Astrocyte (in vitro differentiated cells and primary cell): ENCODE data around the gene RNF212. TPM values are rescaled to one million over a fixed set of nuclear protein-coding genes. Genes with fewer than 3 reads are reported as not detected.

Source experiments
- DNase-seq: peaks from one replicate; pipeline ENCODE4 v3.0.0-alpha.2; 2010; ENCODE audit warnings: low read depth
- FAIRE-seq: peaks from 2 replicates; lab custom pipeline; 2011; peaks lifted over from hg19 to GRCh38; lab: Jason Lieb, UNC
- H2AFZ ChIP-seq: 2 replicates; pipeline ENCODE4 v1.6.0; 2012; ENCODE audit warnings: low read depth, low read length, inconsistent platforms
- H3K27ac ChIP-seq: 2 replicates; pipeline ENCODE4 v1.5.1; 2011; ENCODE audit warnings: low read depth, low read length, inconsistent platforms
- H3K27me3 ChIP-seq: 2 replicates; pipeline ENCODE4 v1.6.0; 2011; ENCODE audit warnings: low read length, inconsistent platforms; ENCODE audit not compliant: insufficient read depth
- H3K36me3 ChIP-seq: 2 replicates; pipeline ENCODE4 v1.5.1; 2011; ENCODE audit warnings: low read length, inconsistent platforms; ENCODE audit not compliant: insufficient read depth
- H3K4me1 ChIP-seq: 2 replicates; pipeline ENCODE4 v1.5.1; 2011; ENCODE audit warnings: low read length, inconsistent platforms; ENCODE audit not compliant: insufficient read depth
- H3K4me2 ChIP-seq: 2 replicates; pipeline ENCODE4 v1.6.0; 2012; ENCODE audit warnings: low read length, inconsistent platforms
- H3K4me3 ChIP-seq: 2 replicates; pipeline ENCODE4 v1.5.1; 2011; ENCODE audit warnings: low read depth, mild to moderate bottlenecking, low read length, inconsistent platforms; ENCODE audit not compliant: insufficient read depth
- H3K79me2 ChIP-seq: 2 replicates; pipeline ENCODE4 v1.6.0; 2012; ENCODE audit warnings: mild to moderate bottlenecking, low read length, inconsistent platforms; ENCODE audit not compliant: insufficient read depth
- H3K9ac ChIP-seq: 2 replicates; pipeline ENCODE4 v1.6.0; 2012; ENCODE audit warnings: mild to moderate bottlenecking, low read length, inconsistent platforms
- H3K9me3 ChIP-seq: 2 replicates; pipeline ENCODE4 v1.5.1; 2012; ENCODE audit warnings: low read depth, mild to moderate bottlenecking, low read length, inconsistent platforms; ENCODE audit not compliant: insufficient read depth
- H4K20me1 ChIP-seq: 2 replicates; pipeline ENCODE4 v1.6.0; 2012; ENCODE audit warnings: low read length, inconsistent platforms; ENCODE audit not compliant: insufficient read depth
- H3K27ac Mint-ChIP-seq: one replicate; pipeline ENCODE4 v1.8.0; 2021; ENCODE audit warnings: mild to moderate bottlenecking, mixed read lengths; ENCODE audit not compliant: unreplicated experiment
- H3K27me3 Mint-ChIP-seq: one replicate; pipeline ENCODE4 v1.8.0; 2021; ENCODE audit warnings: low read depth, mixed read lengths; ENCODE audit not compliant: unreplicated experiment
- H3K36me3 Mint-ChIP-seq: one replicate; pipeline ENCODE4 v1.8.0; 2021; ENCODE audit warnings: low read depth, mixed read lengths; ENCODE audit not compliant: unreplicated experiment
- H3K4me1 Mint-ChIP-seq: one replicate; pipeline ENCODE4 v1.8.0; 2021; ENCODE audit warnings: low read depth, mixed read lengths; ENCODE audit not compliant: unreplicated experiment
- H3K4me3 Mint-ChIP-seq: one replicate; pipeline ENCODE4 v1.8.0; 2021; ENCODE audit warnings: mild to moderate bottlenecking, moderate library complexity, mixed read lengths; ENCODE audit not compliant: unreplicated experiment
- H3K9me3 Mint-ChIP-seq: one replicate; pipeline ENCODE4 v1.8.0; 2021; ENCODE audit warnings: mild to moderate bottlenecking, mixed read lengths; ENCODE audit not compliant: unreplicated experiment
- EZH2 ChIP-seq: IDR thresholded peaks from 2 replicates; pipeline ENCODE4 v1.6.1; 2012; ENCODE audit warnings: mild to moderate bottlenecking, low read length, inconsistent platforms; ENCODE audit not compliant: insufficient read depth
- total RNA-seq: library from RNA; stranded (reverse); gene quantifications from 2 replicates; pipeline ENCODE4 v1.2.1, GENCODE V29; 2021
- TF ChIP-seq, protein P1 (sequence below): IDR thresholded peaks from 2 replicates; pipeline ENCODE4 v1.5.1; 2011; ENCODE audit warnings: low read depth, mild to moderate bottlenecking, inconsistent platforms, low read length, moderate library complexity; ENCODE audit not compliant: insufficient read depth

The RNF212 gene
- total RNA-seq, 1 donor from 2014 or later = 2.2 TPM

DNA sequence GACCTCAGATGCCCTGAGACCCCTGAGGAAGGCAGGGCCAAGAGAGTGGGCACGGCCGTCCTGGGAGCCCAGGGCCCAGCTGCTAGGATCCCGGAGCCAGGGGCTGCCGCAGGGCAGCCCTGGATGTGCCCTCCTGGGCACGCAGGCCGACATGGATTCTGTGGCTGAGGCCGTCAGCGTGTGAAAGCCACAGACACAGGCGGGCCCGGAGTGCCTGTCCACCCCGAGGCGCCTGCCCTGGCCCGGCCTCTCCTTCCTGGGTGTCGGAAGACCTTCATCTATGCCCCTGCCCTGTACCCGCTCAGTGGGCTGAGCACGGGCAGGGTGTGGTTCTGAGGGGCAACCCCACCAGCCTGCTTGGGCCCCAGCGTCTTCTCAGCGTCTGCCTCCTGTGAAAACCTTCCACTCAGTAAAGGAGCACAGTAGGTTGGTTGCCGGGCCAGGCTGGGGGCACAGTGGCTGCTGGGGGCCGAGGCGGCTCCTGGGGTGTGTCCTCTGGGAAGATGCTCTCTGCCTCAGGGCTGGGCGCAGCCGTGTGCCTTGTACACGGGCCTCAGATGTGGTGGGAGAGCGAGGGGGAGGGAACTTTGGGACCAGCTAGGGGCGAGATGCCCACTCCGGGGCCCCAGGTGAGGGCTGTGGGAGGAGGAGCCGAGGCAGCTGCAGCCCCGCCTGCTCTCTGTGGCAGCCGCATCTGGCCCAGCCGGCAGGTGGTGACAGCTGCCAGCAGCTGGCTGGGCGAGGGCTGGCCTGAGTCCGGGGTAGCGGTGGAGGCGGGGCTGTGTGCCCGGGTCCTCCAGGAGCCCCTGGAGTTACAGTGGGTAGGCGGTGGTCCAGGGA, 81.2 kb downstream of the RNF212 start:
- FAIRE-seq = no peak
- Histone ChIP-seq H3K27me3 (no peaks in the 10 kb centered on the region), H4K20me1 (no peaks in the 10 kb centered on the region), H2AFZ (no peak overlapping the region), H3K4me3 (no peak overlapping the region), H3K4me1 (peaks cover 17% of the 10 kb centered on the region), H3K9me3 (no peaks in the 10 kb centered on the region), H3K4me2 (no peak overlapping the region), H3K27ac (no peak overlapping the region), H3K36me3 (no peaks in the 10 kb centered on the region), H3K9ac (no peak overlapping the region), H3K79me2 (no peaks in the 10 kb centered on the region)
- Mint-ChIP-seq H3K4me1 (peaks cover 2% of the 10 kb centered on the region), H3K9me3 (no peaks in the 10 kb centered on the region), H3K27ac (no peak overlapping the region), H3K36me3 (no peaks in the 10 kb centered on the region), H3K4me3 (no peak overlapping the region), H3K27me3 (no peaks in the 10 kb centered on the region)
- TF ChIP-seq, protein P1, sequence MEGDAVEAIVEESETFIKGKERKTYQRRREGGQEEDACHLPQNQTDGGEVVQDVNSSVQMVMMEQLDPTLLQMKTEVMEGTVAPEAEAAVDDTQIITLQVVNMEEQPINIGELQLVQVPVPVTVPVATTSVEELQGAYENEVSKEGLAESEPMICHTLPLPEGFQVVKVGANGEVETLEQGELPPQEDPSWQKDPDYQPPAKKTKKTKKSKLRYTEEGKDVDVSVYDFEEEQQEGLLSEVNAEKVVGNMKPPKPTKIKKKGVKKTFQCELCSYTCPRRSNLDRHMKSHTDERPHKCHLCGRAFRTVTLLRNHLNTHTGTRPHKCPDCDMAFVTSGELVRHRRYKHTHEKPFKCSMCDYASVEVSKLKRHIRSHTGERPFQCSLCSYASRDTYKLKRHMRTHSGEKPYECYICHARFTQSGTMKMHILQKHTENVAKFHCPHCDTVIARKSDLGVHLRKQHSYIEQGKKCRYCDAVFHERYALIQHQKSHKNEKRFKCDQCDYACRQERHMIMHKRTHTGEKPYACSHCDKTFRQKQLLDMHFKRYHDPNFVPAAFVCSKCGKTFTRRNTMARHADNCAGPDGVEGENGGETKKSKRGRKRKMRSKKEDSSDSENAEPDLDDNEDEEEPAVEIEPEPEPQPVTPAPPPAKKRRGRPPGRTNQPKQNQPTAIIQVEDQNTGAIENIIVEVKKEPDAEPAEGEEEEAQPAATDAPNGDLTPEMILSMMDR = no peak
- no peak for TF ChIP-seq EZH2
- DNase-seq = no peak

DNA sequence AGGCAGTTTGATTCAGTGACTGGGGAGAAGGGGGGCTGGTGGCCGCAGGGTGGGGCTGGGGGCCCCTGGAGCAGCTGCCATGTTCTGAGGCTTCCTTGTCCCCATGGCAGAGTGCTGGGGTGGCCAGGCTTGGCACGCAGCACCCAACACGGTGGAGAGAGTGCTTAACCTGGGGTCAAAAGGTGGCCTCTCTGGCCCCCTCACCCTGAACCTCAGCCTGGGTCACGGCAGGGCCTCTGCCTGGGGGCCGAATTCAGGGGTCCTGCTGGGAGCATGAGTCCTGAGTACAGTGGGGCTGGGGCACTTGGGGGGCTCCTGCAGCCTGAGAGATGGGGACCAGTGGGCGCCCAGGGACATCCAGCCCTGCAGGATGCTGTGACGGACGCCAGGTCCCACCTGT, 82.0 kb downstream of the RNF212 start:
- Histone ChIP-seq H3K27ac (no peak overlapping the region), H4K20me1 (no peaks in the 10 kb centered on the region), H2AFZ (no peak overlapping the region), H3K9ac (no peak overlapping the region), H3K27me3 (no peaks in the 10 kb centered on the region), H3K4me3 (no peak overlapping the region), H3K4me1 (peaks cover 17% of the 10 kb centered on the region), H3K9me3 (no peaks in the 10 kb centered on the region), H3K79me2 (no peaks in the 10 kb centered on the region), H3K36me3 (no peaks in the 10 kb centered on the region), H3K4me2 (no peak overlapping the region)
- H3K9me3 Mint-ChIP-seq = no peaks in the 10 kb centered on the region
- no peak overlapping the region for H3K4me3 Mint-ChIP-seq
- no peaks in the 10 kb centered on the region for H3K36me3 Mint-ChIP-seq
- no peaks in the 10 kb centered on the region for H3K27me3 Mint-ChIP-seq
- DNase-seq = no peak
- FAIRE-seq = no peak
- no peak overlapping the region for H3K27ac Mint-ChIP-seq
- H3K4me1 Mint-ChIP-seq = peaks cover 2% of the 10 kb centered on the region
- TF ChIP-seq EZH2 = no peak
- TF ChIP-seq, protein P1 = no peak

DNA sequence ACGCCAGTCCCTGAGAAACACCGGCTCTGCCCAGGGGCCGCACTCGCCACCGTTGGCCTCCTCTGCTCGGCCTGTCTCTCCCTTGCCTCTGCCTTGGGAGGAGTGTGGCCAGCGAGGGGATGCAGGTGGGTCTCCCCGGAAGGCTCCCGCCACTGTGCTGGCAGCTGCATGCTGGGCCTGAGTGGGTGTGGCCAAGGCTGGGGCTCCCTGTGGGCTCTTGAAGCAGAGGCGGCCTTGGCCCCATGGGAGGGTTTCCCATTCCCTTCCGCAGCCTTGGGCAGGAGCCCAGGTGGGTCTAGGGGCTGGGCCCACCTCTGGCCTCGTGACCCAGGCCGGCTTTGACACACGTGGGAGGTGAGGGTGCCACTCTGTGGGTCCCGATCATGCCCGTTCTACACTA, 82.8 kb downstream of the RNF212 start:
- no peak overlapping the region for H3K27ac ChIP-seq
- H4K20me1 ChIP-seq = no peaks in the 10 kb centered on the region
- H3K36me3 Mint-ChIP-seq = no peaks in the 10 kb centered on the region
- FAIRE-seq = no peak
- no peaks in the 10 kb centered on the region for H3K9me3 ChIP-seq
- no peak for DNase-seq
- H3K9me3 Mint-ChIP-seq = peaks cover 2% of the 10 kb centered on the region
- peaks cover 5% of the 10 kb centered on the region for H3K4me1 Mint-ChIP-seq
- H3K27me3 ChIP-seq = no peaks in the 10 kb centered on the region
- H3K36me3 ChIP-seq = peaks cover 5% of the 10 kb centered on the region
- no peak overlapping the region for H3K27ac Mint-ChIP-seq
- TF ChIP-seq, protein P1 = no peak
- no peak overlapping the region for H3K4me3 Mint-ChIP-seq
- no peaks in the 10 kb centered on the region for H3K79me2 ChIP-seq
- H3K9ac ChIP-seq = no peak overlapping the region
- no peak overlapping the region for H3K4me3 ChIP-seq
- no peak overlapping the region for H3K4me2 ChIP-seq
- H3K27me3 Mint-ChIP-seq = no peaks in the 10 kb centered on the region
- peaks cover 20% of the 10 kb centered on the region for H3K4me1 ChIP-seq
- H2AFZ ChIP-seq = no peak overlapping the region
